ENCODE data around the gene LRP11.
"Not testable (repeated sequence)": the region's sequence is repeated elsewhere in the genome, so short reads cannot be mapped to it uniquely, and the experiment has no call there.

The LRP11 gene

GRCh38 chr6:149854017-149854416 is 10.1 kb downstream of the LRP11 start:
- H3K27me3 Mint-ChIP-seq: peaks cover 20% of the 10 kb centered on the region
- H3K4me3 Mint-ChIP-seq; H3K27ac Mint-ChIP-seq; H3K36me3 Mint-ChIP-seq (ENCODE audit: low read depth); H3K9me3 Mint-ChIP-seq: not testable (repeated sequence)
- H3K4me1 Mint-ChIP-seq (ENCODE audit: low read depth): peaks cover 20% of the 10 kb centered on the region

DNA sequence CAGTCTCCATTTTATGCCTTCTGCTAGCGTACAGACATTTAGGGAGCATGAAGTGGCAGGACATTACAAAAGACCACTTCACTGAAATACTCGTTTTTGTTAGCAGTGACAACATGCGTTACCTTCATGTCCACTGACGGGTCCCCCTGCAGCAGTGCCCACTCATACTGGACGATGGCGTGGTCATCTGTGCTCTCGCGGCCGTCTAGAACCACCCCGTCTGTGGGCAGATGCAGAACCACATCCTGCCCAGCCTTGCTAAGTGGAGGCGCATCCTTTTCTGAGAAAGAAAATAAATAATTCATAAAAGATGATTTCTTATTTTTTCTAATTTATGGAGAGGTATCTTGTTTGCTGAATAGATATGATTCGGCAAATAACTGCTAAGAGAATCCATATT is 11.3 kb downstream of the LRP11 start:
- H3K9me3 Mint-ChIP-seq: no peaks in the 10 kb centered on the region
- H3K27me3 Mint-ChIP-seq: peaks cover 20% of the 10 kb centered on the region
- H3K36me3 Mint-ChIP-seq (ENCODE audit: low read depth): no peaks in the 10 kb centered on the region
- no peak overlapping the region for H3K27ac Mint-ChIP-seq
- H3K4me1 Mint-ChIP-seq (ENCODE audit: low read depth): peaks cover 20% of the 10 kb centered on the region
- no peak overlapping the region for H3K4me3 Mint-ChIP-seq

GRCh38 chr6:149852180-149852579 is 12.0 kb downstream of the LRP11 start:
- Mint-ChIP-seq H3K36me3 (ENCODE audit: low read depth) (no peaks in the 10 kb centered on the region), H3K27me3 (peaks cover 20% of the 10 kb centered on the region), H3K4me3 (no peak overlapping the region), H3K9me3 (no peaks in the 10 kb centered on the region), H3K27ac (no peak overlapping the region), H3K4me1 (ENCODE audit: low read depth) (peaks cover 20% of the 10 kb centered on the region)

DNA sequence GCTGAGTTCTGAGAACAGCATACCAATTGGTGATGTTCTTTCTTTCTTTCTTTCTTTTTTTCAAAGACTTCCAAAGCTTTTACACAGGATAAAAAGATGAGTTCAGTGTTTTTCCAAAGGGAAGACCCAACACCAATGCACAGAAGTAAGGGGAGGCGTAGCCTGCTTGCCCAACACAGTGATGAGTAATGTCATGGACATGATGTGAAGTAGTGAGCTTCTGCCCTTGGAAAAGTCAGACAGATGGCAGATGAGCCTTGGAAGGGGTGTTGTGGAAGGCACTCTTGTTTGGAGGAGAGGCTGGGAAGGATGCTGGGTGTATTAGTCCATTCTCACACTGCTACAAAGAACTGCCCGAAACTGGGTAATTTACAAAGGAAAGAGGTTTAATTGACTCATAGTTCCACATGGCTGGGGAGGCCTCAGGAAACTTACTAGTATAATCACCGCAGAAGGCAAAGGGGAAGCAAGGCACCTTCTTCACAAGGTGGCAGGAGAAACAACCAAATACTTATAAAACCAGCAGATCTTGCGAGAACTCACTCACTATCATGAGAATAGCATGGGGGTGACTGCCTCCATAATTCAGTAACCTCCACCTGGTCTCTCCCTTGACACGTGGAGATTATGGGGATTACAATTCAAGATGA is 12.6 kb downstream of the LRP11 start:
- Mint-ChIP-seq H3K4me1 (ENCODE audit: low read depth) (peaks cover 20% of the 10 kb centered on the region), H3K27ac (no peak overlapping the region), H3K36me3 (ENCODE audit: low read depth) (no peaks in the 10 kb centered on the region), H3K9me3 (no peaks in the 10 kb centered on the region), H3K4me3 (no peak overlapping the region), H3K27me3 (peaks cover 20% of the 10 kb centered on the region)

- not testable (repeated sequence) for H3K9me3 Mint-ChIP-seq; H3K27ac Mint-ChIP-seq; H3K4me3 Mint-ChIP-seq; H3K36me3 Mint-ChIP-seq (ENCODE audit: low read depth)
- Mint-ChIP-seq H3K27me3 (peaks cover 14% of the 10 kb centered on the region), H3K4me1 (ENCODE audit: low read depth) (peaks cover 20% of the 10 kb centered on the region)
These were observed 15.8 kb downstream of the LRP11 start for GRCh38 chr6:149848343-149848742.

DNA sequence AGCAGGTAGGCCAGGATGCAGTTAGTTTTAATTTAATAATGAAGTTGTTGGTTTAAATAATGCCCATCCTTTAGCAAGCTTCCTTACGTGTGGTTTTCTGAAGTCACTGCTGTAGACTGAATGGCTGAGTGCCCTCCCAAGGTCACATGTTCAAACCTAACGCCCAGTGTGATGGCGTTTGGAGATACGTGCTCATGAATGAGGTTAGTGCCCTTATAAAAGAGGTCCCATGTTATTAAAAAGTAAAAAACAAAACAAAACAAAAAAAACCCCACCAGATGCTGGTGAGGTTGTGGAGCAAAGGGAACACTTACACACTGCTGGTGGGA is 16.3 kb downstream of the LRP11 start:
- H3K4me3 Mint-ChIP-seq: no peak overlapping the region
- H3K36me3 Mint-ChIP-seq (ENCODE audit: low read depth): no peaks in the 10 kb centered on the region
- H3K4me1 Mint-ChIP-seq (ENCODE audit: low read depth): peaks cover 19% of the 10 kb centered on the region
- no peaks in the 10 kb centered on the region for H3K9me3 Mint-ChIP-seq
- H3K27me3 Mint-ChIP-seq: peaks cover 14% of the 10 kb centered on the region
- H3K27ac Mint-ChIP-seq: no peak overlapping the region

GRCh38 chr6:149846321-149846720 is 17.8 kb downstream of the LRP11 start:
- H3K4me1 Mint-ChIP-seq (ENCODE audit: low read depth): peaks cover 3% of the 10 kb centered on the region
- no peak overlapping the region for H3K27ac Mint-ChIP-seq
- no peak overlapping the region for H3K4me3 Mint-ChIP-seq
- H3K9me3 Mint-ChIP-seq: no peaks in the 10 kb centered on the region
- H3K27me3 Mint-ChIP-seq: peaks cover 13% of the 10 kb centered on the region
- no peaks in the 10 kb centered on the region for H3K36me3 Mint-ChIP-seq (ENCODE audit: low read depth)

DNA sequence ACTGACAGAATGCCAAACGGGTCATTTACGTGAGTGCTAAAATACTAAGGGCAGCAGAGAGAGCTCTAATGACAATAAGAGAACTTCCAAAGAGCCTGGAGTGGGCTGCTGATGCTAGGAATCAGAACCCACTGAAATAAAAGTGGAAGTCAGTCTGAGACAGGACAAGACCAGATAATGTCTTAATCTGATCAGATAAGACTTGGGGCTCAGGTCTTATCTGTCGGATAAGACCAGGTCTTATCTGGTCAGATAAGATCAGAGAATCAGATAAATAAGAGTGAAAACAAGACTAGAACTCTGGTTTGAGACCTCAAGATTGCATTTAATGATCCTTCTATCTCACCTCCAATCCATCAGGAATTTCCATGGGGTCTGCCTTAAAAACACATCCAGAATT is 18.6 kb downstream of the LRP11 start:
- no peak overlapping the region for H3K27ac Mint-ChIP-seq
- no peak overlapping the region for H3K4me3 Mint-ChIP-seq
- H3K36me3 Mint-ChIP-seq (ENCODE audit: low read depth): no peaks in the 10 kb centered on the region
- no peaks in the 10 kb centered on the region for H3K9me3 Mint-ChIP-seq
- H3K27me3 Mint-ChIP-seq: peaks cover 16% of the 10 kb centered on the region
- H3K4me1 Mint-ChIP-seq (ENCODE audit: low read depth): no peaks in the 10 kb centered on the region

DNA sequence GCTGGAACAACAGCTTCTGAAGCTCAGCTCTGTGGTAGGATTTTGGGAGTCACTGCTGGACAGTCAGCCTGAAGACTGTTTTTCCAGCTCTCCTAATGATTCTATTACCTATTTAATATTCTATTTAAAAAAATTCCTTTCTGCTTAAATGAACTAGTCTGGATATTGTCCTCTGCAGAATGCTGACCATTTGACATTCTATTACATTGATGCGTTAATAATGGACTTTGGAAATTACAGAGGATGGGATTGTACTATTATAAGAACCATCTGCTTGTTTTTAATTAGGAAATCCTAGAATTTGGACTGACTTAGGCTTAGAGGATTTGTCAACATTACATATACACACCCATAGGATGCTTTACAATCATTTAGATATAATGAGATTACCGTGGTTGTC is 19.7 kb downstream of the LRP11 start:
- peaks cover 15% of the 10 kb centered on the region for H3K27me3 Mint-ChIP-seq
- H3K4me3 Mint-ChIP-seq: no peak overlapping the region
- H3K27ac Mint-ChIP-seq: no peak overlapping the region
- H3K4me1 Mint-ChIP-seq (ENCODE audit: low read depth): no peaks in the 10 kb centered on the region
- H3K9me3 Mint-ChIP-seq: no peaks in the 10 kb centered on the region
- no peaks in the 10 kb centered on the region for H3K36me3 Mint-ChIP-seq (ENCODE audit: low read depth)

GRCh38 chr6:149844036-149844435 is 20.1 kb downstream of the LRP11 start:
- peaks cover 14% of the 10 kb centered on the region for H3K27me3 Mint-ChIP-seq
- not testable (repeated sequence) for H3K27ac Mint-ChIP-seq

DNA sequence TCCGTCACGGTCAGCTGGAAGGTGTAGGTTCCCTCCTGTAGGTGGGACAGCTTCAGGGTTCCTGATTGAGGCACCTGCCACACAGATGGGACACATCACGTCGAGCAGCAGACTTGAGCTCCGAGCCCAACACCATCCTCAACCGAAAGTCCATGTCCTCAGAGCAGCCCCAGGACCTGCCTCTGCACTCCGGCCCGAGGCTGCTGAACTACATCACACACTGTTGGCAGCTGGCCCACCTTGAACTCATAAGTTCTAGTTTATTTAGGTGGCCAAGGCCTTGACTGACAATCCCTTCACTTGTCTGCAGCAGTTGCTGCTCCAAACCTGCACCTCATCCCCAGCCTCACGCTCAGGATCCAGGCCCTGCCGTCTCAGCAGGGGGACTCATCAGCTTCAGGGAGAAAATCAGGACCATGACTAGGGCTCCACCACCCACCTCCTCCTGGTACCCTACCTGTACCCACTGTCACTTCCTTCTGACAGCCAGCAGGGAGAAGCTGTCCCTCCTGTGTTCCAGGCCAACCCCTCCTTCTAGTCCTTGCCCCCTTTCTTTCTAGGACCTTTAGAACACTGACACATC is 21.0 kb downstream of the LRP11 start:
- Mint-ChIP-seq H3K27me3 (peaks cover 11% of the 10 kb centered on the region), H3K9me3 (no peaks in the 10 kb centered on the region), H3K36me3 (ENCODE audit: low read depth) (no peaks in the 10 kb centered on the region), H3K4me1 (ENCODE audit: low read depth) (no peaks in the 10 kb centered on the region), H3K27ac (no peak overlapping the region), H3K4me3 (no peak overlapping the region)

More at GRCh38 chr6:149844036-149844435, 20.1 kb downstream of the LRP11 start:
- not testable (repeated sequence) for H3K9me3 Mint-ChIP-seq; H3K4me3 Mint-ChIP-seq; H3K36me3 Mint-ChIP-seq (ENCODE audit: low read depth); H3K4me1 Mint-ChIP-seq (ENCODE audit: low read depth)

GRCh38 chr6:149842331-149842730 is 21.8 kb downstream of the LRP11 start:
- H3K4me1 Mint-ChIP-seq (ENCODE audit: low read depth): no peaks in the 10 kb centered on the region
- H3K27ac Mint-ChIP-seq: no peak overlapping the region
- no peaks in the 10 kb centered on the region for H3K9me3 Mint-ChIP-seq
- no peak overlapping the region for H3K4me3 Mint-ChIP-seq
- no peaks in the 10 kb centered on the region for H3K36me3 Mint-ChIP-seq (ENCODE audit: low read depth)
- peaks cover 11% of the 10 kb centered on the region for H3K27me3 Mint-ChIP-seq

DNA sequence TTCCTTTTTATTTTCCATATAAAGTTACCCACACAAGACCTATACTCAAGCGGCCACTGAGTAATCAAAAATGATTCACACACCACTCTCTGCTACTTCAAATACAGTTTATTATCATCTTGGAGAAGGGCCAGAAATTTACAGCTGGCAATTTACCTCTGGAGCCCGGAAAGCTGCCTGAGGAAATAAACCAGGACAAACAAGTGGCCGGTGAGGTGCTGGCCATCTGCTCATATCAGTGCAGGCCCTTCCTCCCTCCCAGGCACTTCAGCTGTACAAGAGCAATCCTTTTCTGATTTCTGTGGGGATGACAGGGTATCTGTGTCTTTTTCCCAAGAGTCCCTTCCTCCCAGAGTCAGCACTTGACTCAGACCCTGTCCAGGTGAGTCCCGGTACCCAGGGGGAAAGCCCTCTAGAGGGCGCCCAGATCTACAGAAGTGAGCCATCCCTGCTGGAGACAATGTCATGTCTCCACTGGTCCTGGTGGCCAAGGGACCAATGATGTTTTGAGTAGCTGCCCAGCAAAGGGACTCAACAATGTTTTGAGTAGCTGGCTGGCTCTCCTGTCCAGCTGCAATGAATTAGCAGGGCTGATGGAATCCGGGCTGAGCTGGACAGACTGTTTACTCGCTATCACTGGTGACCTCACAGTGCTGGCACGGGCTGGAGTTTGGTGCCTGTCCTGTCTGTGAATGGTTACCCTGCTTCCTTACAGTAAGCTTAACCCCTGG is 23.6 kb downstream of the LRP11 start:
- Mint-ChIP-seq H3K4me1 (ENCODE audit: low read depth) (no peaks in the 10 kb centered on the region), H3K27me3 (peaks cover 11% of the 10 kb centered on the region), H3K9me3 (no peaks in the 10 kb centered on the region), H3K36me3 (ENCODE audit: low read depth) (no peaks in the 10 kb centered on the region), H3K27ac (no peak overlapping the region), H3K4me3 (no peak overlapping the region)

DNA sequence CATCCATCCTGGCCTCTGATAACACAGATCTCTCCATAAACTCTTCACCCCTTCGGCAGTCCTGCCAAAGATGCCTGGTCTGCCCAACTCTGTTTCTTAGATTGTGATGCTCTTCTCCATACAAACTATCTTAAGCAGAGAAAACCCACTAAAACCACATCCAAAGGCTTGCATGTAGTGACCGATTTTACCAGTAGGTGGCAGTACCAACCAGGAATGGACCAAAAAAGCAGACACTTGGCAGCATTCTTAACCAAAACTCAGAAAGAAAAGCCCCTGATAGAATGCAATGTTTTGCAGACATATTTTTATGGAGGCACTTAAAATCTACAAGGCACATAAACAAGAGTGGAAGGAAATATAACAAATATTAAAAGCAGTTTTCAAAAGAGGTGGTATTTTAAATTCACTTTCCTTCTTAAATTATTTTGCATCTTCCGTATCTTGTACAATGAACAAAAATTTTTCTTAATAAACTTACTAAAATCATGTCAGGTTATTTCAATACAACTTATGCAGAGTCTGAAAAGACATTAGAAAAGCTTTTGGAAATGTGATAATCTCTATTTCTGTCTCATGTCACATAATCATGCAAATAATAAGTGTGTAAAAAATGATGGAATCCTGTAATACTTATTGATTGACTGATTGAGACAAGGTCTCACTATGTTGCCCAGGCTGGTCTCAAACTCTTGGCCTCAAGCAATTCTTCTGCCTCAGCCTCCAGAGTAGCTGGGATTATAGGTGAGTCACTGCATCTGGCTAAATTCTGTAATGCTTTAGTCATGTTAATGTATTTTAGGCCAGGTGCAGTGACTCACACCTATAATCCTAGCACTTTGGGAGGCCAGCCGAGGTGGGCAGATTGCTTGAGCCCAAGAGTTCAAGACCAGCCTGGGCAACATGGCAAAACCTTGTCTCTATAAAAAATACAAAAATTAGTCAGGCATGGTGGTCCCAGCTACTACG is 29.4 kb downstream of the LRP11 start:
- no peak overlapping the region for H3K4me3 Mint-ChIP-seq
- H3K27ac Mint-ChIP-seq: no peak overlapping the region
- no peaks in the 10 kb centered on the region for H3K27me3 Mint-ChIP-seq
- no peaks in the 10 kb centered on the region for H3K9me3 Mint-ChIP-seq
- H3K4me1 Mint-ChIP-seq (ENCODE audit: low read depth): no peaks in the 10 kb centered on the region
- H3K36me3 Mint-ChIP-seq (ENCODE audit: low read depth): no peaks in the 10 kb centered on the region

DNA sequence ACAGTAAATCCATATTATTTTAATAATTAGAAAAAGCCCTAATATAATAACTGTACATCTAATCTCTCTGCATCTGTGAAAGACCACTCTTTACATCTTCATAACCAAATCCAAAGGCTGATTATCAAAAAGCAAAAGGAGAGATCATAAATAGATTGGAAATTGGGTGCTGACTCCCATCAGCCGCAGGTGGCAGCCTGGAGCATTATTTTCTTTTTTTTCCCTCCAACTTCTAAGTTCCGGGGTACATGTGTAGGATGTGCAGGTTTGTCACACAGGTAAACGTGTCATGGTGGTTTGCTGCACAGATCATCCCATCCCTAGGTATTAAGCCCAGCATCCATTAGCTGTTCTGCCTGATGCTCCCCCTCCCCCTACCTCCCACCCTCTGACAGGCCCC is 30.5 kb downstream of the LRP11 start:
- H3K4me1 Mint-ChIP-seq (ENCODE audit: low read depth): no peaks in the 10 kb centered on the region
- no peak overlapping the region for H3K4me3 Mint-ChIP-seq
- no peaks in the 10 kb centered on the region for H3K9me3 Mint-ChIP-seq
- H3K27me3 Mint-ChIP-seq: no peaks in the 10 kb centered on the region
- no peak overlapping the region for H3K27ac Mint-ChIP-seq
- no peaks in the 10 kb centered on the region for H3K36me3 Mint-ChIP-seq (ENCODE audit: low read depth)
